AG09319 (cell line): ENCODE data around the gene ULBP1.
"Not testable (repeated sequence)": the region's sequence is repeated elsewhere in the genome, so short reads cannot be mapped to it uniquely, and the experiment has no call there.

Experiments used
- DNase-seq: peaks from one replicate; pipeline ENCODE4 v3.0.0-alpha.2; 2010; ENCODE audit warnings: low read depth; ENCODE audit errors: extremely low read depth
- TF ChIP-seq, protein P1 (sequence below): IDR thresholded peaks from 2 replicates; pipeline ENCODE4 v1.5.1; 2011; ENCODE audit warnings: low read depth, mild to moderate bottlenecking, inconsistent platforms, low read length, moderate library complexity

The ULBP1 gene

DNA sequence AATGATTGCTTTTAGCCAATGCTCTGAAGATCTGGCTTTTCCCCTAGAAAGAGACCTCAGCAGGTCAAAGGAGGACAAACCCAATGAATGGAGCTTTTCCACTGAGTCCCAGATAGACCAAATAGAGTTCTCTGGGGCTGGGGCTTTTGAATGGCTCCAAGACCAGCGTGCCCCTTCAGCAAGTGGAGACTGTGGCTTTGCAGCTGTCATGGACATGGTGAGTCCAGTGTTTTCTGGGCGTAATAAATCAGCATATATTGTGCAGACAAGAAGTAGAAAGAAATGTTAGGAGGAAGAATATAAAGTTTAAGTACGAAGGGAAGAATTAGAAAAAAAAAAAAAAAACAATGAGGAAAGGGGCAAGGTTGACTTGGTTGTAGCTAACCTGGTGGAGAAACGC is 28.1 kb downstream of the ULBP1 start:
- TF ChIP-seq, protein P1, sequence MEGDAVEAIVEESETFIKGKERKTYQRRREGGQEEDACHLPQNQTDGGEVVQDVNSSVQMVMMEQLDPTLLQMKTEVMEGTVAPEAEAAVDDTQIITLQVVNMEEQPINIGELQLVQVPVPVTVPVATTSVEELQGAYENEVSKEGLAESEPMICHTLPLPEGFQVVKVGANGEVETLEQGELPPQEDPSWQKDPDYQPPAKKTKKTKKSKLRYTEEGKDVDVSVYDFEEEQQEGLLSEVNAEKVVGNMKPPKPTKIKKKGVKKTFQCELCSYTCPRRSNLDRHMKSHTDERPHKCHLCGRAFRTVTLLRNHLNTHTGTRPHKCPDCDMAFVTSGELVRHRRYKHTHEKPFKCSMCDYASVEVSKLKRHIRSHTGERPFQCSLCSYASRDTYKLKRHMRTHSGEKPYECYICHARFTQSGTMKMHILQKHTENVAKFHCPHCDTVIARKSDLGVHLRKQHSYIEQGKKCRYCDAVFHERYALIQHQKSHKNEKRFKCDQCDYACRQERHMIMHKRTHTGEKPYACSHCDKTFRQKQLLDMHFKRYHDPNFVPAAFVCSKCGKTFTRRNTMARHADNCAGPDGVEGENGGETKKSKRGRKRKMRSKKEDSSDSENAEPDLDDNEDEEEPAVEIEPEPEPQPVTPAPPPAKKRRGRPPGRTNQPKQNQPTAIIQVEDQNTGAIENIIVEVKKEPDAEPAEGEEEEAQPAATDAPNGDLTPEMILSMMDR = no peak
- no peak for DNase-seq

DNA sequence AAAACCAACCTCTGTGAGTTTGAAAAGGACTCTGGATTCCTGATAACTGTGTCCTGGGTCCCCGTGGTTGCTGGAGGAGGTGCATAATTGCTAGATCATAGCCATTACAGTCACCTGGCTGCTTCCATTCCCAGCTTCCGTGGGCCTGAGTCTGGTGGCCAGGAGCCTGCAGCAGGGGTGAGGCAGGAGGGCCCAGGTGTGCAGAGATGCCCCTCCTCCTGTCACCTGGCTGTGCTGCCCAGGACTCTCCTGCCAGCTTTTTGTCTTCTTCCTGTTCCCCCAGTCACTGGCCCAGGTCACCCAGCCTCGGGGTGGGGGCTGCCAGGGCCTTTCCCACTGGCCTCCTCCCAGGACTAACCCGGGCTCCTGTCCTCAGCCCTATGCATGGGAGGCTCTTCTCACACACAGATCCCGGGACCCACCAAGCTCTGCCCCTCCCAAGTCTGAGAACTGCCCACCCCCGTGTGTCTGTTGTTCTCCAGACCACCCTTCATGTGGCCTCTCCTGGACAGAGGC is 31.6 kb downstream of the ULBP1 start:
- TF ChIP-seq, protein P1 = no peak
- DNase-seq = no peak

DNA sequence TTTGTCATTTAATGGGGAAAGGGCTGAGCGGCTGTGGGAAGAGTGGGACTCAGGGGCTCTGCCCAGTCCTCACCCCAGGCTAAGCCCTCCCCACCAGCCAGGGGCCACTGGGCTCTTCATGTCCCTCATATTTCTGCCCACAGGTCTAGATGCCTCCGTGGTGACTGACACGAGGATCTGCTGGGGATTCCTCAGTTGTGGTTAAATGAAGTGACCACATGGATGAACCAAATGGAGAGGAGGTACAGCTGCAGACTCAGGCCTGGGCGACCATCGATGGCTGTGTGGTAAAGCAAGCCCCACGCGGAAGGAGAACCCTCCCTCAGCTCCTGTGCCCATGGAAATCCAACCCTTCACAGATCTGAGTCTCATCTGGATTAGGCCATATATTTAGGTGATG is 32.2 kb downstream of the ULBP1 start:
- DNase-seq = no peak
- TF ChIP-seq, protein P1 = no peak

DNA sequence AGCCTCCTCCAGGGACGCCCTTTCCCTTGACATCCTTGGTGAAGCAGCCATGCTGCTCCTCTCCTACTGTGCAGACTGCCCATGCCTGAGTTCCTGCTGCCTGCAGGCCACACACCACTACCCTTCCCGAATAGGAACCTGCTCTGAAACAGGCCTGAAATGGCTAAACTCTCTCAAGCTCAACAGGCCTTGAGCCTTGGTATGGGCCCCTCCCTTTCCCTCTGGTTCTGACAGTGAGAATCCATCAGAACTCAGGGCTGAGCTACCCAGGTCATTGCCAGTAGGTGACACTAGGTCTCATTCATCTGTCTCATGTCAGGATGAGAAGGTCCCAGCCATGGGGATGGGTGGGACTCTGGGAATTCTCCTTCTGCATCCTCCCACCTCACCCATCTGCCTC is 35.9 kb downstream of the ULBP1 start:
- no peak for DNase-seq

DNA sequence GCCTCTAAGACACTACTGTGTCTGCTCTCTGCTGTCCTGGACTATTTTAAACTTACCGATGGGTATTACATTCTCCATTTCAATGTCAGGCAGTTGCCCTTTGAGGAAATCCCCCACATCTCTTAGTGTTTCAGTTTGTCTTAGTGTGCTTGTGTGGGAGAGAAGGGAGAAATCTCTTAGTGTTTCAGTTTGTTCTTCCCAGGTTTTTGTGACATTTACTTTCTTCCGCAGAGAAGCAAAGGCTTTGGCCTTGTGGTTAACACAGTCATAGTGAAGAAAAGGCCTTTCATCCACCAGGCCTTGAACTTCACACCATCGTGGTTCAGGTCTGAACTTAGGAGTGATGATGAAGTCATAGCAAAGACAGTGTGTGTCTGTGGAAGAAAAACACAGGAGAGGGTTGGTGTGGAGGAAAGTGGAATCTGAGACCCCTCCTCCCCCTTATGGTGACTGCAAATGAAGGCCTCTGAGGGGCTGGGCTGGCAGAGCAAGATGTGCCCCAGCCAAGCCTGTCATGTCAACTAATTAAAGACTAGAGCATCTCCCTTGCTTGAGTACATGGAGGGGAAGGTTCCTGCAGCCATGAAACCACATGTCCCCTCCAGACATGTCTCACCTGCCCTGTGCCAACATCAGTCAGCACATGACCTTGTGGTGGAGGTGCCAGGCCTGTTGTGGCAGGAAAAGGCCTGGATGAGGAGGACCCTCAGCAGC is 37.7 kb downstream of the ULBP1 start:
- TF ChIP-seq, protein P1 = no peak
- DNase-seq = no peak

More for the DNA sequence above, 35.9 kb downstream of the ULBP1 start:
- TF ChIP-seq, protein P1 = no peak

DNA sequence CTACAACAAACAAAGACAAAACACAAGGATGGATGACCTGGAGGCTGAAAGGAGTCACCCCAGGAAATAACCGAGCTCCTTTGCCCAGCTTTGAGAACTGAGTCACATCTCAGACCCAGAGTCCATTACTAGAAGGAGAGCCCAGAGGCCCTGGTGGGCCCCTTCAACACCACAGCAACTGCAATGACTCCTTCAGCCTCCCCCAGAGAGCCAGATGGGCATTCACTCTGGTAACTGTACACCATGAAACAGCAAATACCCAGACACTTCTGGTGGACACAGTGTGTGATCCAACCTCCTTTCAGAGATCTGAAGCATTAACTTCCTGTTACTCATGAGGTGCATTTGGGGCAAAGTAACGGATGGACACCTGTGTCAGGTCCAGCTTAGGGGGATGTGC is 39.0 kb downstream of the ULBP1 start:
- TF ChIP-seq, protein P1 = no peak

DNA sequence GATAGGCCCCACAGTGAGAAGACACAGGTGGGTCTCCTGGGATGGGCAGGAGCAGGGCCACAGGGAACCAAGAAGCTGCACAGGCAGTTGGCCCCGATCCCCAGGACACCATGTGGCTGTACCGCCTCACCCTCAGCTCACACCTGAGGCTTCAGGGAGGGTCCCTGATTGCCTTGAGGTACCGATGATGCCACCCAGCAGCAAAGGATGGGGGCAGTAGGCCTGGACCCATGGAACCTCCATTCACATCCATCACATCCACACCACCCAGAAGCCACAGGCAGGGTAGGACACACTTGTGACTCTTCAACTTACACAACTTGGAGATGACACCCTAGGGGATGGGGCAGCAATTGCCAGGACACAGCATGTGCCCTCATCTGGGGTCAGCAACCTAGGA is 39.9 kb downstream of the ULBP1 start:
- DNase-seq = not testable (repeated sequence)

More for the DNA sequence above, 39.0 kb downstream of the ULBP1 start:
- DNase-seq = no peak
